Cardiac septum (tissue), 1 donor: ENCODE results near the gene FUT3. TPM values are rescaled to one million over a fixed set of nuclear protein-coding genes. Genes with fewer than 3 reads are reported as not detected.
A peak's percentile ranks its signal among the peaks of the same experiment; 100 is the strongest.
"Not testable (repeated sequence)": the region's sequence is repeated elsewhere in the genome, so short reads cannot be mapped to it uniquely, and the experiment has no call there.

Experiments
- DNase-seq: peaks from one replicate; pipeline ENCODE4 v3.0.0-alpha.2; 2020; ENCODE audit warnings: low spot score
- intact Hi-C: fragments of 100-400 bp; cut with DNase I; formaldehyde crosslinking; loops from one replicate; pipeline ENCODE4 v1.14.0; 2022
- long read RNA-seq: library from polyadenylated mRNA; unstranded; transcript quantifications from one replicate; pipeline ENCODE4 v2.0.0, GENCODE V29; 2021
- total RNA-seq: library from RNA; stranded (reverse); fragmentation: NEBNext Ultra II Directional; extraction: Animal tissue kit (Norgen Biotek cat#: 25700); gene quantifications from one replicate; pipeline ENCODE4 v1.2.1, GENCODE V29; 2021
- donor health status: DM: no; HTN: no; CAD: no.

FUT3 gene
- not detected for total RNA-seq
- long read RNA-seq, result 0 reads

GRCh38 chr19:5851302-5851701 is at the start of gene FUT3:
Gene FUT3 (minus strand): TSS chr19:5851449.
- intact Hi-C loops, result no loop called here
- DNase-seq, result no peak

- no peak for DNase-seq
- intact Hi-C loops, result no loop called here
Observed at GRCh38 chr19:5900976-5901375, 49.7 kb upstream of the FUT3 start.

GRCh38 chr19:5899728-5900526 is 48.7 kb upstream of the FUT3 start:
- no peak for DNase-seq
- intact Hi-C loops, result no loop called here

GRCh38 chr19:5897189-5897969 is 46.1 kb upstream of the FUT3 start:
- intact Hi-C loops, result no loop called here
- DNase-seq, result no peak

- no peak for DNase-seq
- intact Hi-C loops, result no loop called here
Observed at GRCh38 chr19:5896365-5897076, 45.3 kb upstream of the FUT3 start.

GRCh38 chr19:5895890-5896289 is 44.6 kb upstream of the FUT3 start:
- intact Hi-C loops, result no loop called here
- DNase-seq, result no peak

- DNase-seq, result no peak
- intact Hi-C loops, result no loop called here
Observed at GRCh38 chr19:5895409-5895808, 44.2 kb upstream of the FUT3 start.

GRCh38 chr19:5894704-5895349 is 43.6 kb upstream of the FUT3 start:
- intact Hi-C loops, result loop anchor here (5.0 kb wide), 1 partner anchor 68 kb away; no protein-coding TSS in a partner anchor
- DNase-seq, result no peak

GRCh38 chr19:5893907-5894703 is 42.9 kb upstream of the FUT3 start:
- intact Hi-C loops, result loop anchor here (5.0 kb wide), 1 partner anchor 67 kb away; no protein-coding TSS in a partner anchor
- peak; percentile 79 for DNase-seq

GRCh38 chr19:5893296-5893903 is 42.2 kb upstream of the FUT3 start:
- DNase-seq, result no peak
- intact Hi-C loops, result loop anchor here (5.0 kb wide), 1 partner anchor 66 kb away; no protein-coding TSS in a partner anchor

- no peak for DNase-seq
- intact Hi-C loops, result loop anchor here (1.0 to 5.0 kb wide), 2 partner anchors 66 to 88 kb away; partner anchors contain the start of gene NRTN
Observed at GRCh38 chr19:5892772-5893275, 41.6 kb upstream of the FUT3 start.

GRCh38 chr19:5891938-5892771 is 40.9 kb upstream of the FUT3 start:
- DNase-seq, result no peak
- intact Hi-C loops, result loop anchor here (1.0 to 5.0 kb wide), 2 partner anchors 65 to 87 kb away; partner anchors contain the start of gene NRTN

GRCh38 chr19:5891572-5891937 is 40.3 kb upstream of the FUT3 start:
- intact Hi-C loops, result loop anchor here (5.0 kb wide), 1 partner anchor 64 kb away; no protein-coding TSS in a partner anchor
- DNase-seq, result no peak

GRCh38 chr19:5890099-5890498 is 38.9 kb upstream of the FUT3 start:
- intact Hi-C loops, result loop anchor here (5.0 kb wide), 1 partner anchor 63 kb away; no protein-coding TSS in a partner anchor
- DNase-seq, result no peak

- DNase-seq, result no peak
- intact Hi-C loops, result no loop called here
Observed at GRCh38 chr19:5889288-5889971, 38.2 kb upstream of the FUT3 start.

GRCh38 chr19:5884065-5884811 is 33.0 kb upstream of the FUT3 start:
- DNase-seq, intact Hi-C loops: not testable (repeated sequence)
